ENCODE data around the gene IRF2. TPM values are rescaled to one million over a fixed set of nuclear protein-coding genes. Genes with fewer than 3 reads are reported as not detected.
"Not testable (repeated sequence)": the region's sequence is repeated elsewhere in the genome, so short reads cannot be mapped to it uniquely, and the experiment has no call there.

IRF2 gene
- polyA plus RNA-seq, 2 donors: 10.9 to 14.3 TPM

DNA sequence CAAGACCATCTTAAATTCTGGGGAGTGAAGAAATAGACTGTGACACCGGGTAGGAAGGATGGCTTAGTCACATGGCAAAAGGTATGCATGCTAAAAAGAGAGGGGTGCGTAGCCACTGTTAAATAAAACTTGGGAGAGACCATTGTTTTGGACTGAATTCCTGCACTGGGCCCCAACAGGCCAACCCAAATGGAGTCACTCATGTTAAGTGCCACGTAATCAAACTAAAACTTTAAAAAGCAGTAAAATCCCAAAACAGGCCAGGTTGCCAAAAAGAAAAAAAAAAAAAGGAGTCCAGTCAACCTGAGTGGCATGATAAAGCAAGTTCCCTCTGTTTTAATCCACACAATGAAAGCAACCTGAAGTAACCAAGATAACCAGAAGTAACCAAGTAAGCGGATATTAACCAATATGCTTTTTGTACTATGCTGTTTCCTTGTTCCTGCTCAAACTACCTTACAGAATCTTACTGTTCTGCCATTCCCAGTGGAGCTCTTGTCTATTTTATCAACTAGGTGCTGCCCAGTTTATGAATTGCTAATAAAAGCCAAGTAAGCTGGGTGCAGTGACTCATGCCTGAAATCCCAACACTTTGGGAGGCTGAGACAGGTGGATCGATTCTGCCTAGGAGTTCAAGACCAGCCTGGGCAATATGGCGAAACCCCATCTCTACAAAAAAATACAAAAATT is 132.0 kb downstream of the IRF2 start:
- peaks cover 2 to 5% of the 10 kb centered on the region in 2 donors for H3K4me1 ChIP-seq (ENCODE audit: control insufficient read depth in 2 of 2, insufficient read depth in 2 of 2, low read length in 1 of 2)
- no peak overlapping the region for H3K4me3 ChIP-seq (ENCODE audit: low read depth in 1 of 2, low read length in 2 of 2)
- H3K36me3 ChIP-seq (ENCODE audit: control insufficient read depth in 2 of 2, insufficient read depth in 2 of 2, low read length in 1 of 2): no peaks in the 10 kb centered on the region
- no peaks in the 10 kb centered on the region for H3K27me3 ChIP-seq (ENCODE audit: control insufficient read depth in 1 of 2, insufficient read depth in 2 of 2, low read length in 2 of 2)
- peak overlapping the region; percentile 25 to 74 for H3K27ac ChIP-seq (ENCODE audit: low read depth in 2 of 2, low read length in 1 of 2)
- H3K9me3 ChIP-seq (ENCODE audit: control insufficient read depth in 2 of 2, insufficient read depth in 1 of 2, low read depth in 1 of 2, low read length in 1 of 2): no peaks in the 10 kb centered on the region
- WGBS, 2 donors: 85% methylated on average over 6 of the region's 6 CpGs

DNA sequence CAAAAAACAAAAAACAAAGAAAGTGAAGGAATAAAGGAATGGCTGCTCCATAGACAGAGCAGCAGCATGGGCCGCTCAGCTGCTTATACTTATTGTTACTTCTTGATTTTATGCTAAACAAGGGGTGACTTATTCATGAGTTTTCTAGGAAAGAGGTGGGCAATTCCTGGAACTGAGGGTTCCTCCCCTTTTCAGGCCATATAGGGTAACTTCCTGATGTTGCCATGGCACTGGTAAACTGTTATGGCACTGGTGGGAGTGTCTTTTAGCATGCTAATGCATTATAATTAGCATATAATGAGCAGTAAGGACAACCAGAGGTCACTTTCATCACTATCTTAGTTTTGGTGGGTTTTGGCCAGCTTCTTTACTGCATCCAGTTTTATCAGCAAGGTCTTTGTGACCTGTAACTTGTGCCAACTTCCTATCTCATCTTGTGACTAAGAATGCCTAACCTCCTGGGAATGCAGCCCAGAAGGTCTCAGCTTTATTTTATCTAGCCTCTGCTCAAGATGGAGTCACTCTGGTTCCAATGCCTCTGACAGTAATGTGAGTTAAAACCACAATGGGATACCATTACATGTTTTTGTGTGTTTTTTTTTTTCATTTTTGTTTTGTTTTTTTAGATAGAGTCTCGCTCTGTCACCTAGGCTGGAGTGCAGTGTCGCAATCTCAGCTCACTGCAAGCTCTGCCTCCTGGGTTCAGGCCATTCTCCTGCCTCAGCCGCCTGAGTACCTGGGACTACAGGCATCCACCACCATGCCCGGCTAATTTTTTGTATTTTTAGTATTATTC is 134.8 kb downstream of the IRF2 start:
- 95 to 97% methylated on average over 5 of the region's 5 CpGs for WGBS, 2 donors
- H3K36me3 ChIP-seq (ENCODE audit: control insufficient read depth in 2 of 2, insufficient read depth in 2 of 2, low read length in 1 of 2); H3K4me1 ChIP-seq (ENCODE audit: control insufficient read depth in 2 of 2, insufficient read depth in 2 of 2, low read length in 1 of 2); H3K9me3 ChIP-seq (ENCODE audit: control insufficient read depth in 2 of 2, insufficient read depth in 1 of 2, low read depth in 1 of 2, low read length in 1 of 2); H3K27me3 ChIP-seq (ENCODE audit: control insufficient read depth in 1 of 2, insufficient read depth in 2 of 2, low read length in 2 of 2); H3K4me3 ChIP-seq (ENCODE audit: low read depth in 1 of 2, low read length in 2 of 2); H3K27ac ChIP-seq (ENCODE audit: low read depth in 2 of 2, low read length in 1 of 2): not testable (repeated sequence)

DNA sequence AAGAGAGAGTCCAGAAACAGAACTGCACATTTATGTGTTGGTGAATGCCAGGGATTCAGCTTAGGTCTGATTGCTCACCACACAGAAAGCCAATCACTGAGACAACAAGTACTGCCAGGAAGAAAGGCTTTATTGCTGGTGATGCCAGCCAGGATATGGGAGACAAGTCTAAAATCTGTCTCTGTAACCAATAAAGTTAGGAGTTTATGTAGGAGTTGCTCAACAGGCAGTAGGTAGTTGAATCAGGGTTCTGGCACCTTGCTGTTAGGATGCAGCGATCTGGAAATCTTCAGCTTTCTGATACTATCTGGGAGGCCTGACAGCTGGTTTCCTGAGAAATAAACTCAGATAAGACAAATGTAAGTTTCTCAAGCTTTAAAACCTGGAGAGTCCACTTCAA is 136.4 kb downstream of the IRF2 start:
- 5 to 41% methylated on average over 1 of the region's 1 CpG for WGBS, 2 donors
- H3K27me3 ChIP-seq (ENCODE audit: control insufficient read depth in 1 of 2, insufficient read depth in 2 of 2, low read length in 2 of 2): no peaks in the 10 kb centered on the region
- no peaks in the 10 kb centered on the region for H3K4me1 ChIP-seq (ENCODE audit: control insufficient read depth in 2 of 2, insufficient read depth in 2 of 2, low read length in 1 of 2)
- H3K9me3 ChIP-seq (ENCODE audit: control insufficient read depth in 2 of 2, insufficient read depth in 1 of 2, low read depth in 1 of 2, low read length in 1 of 2): no peaks in the 10 kb centered on the region
- no peak overlapping the region for H3K27ac ChIP-seq (ENCODE audit: low read depth in 2 of 2, low read length in 1 of 2)
- no peak overlapping the region for H3K4me3 ChIP-seq (ENCODE audit: low read depth in 1 of 2, low read length in 2 of 2)
- no peaks in the 10 kb centered on the region for H3K36me3 ChIP-seq (ENCODE audit: control insufficient read depth in 2 of 2, insufficient read depth in 2 of 2, low read length in 1 of 2)

Other genes with a start within 250 kb of the IRF2 start
- 10 to 100 TPM; 12.2 to 15.7 TPM for gene CASP3, start 174.9 kb upstream of the IRF2 start, polyA plus RNA-seq
- gene PRIMPOL, start 175.2 kb upstream of the IRF2 start, polyA plus RNA-seq: 10 to 100 TPM in 1 of 2 donors, 1 to 10 TPM in 1; 5.9 to 27.3 TPM